Dermis microvascular lymphatic vessel endothelial cell (primary cell): ENCODE data around the gene MAMDC2. TPM values are rescaled to one million over a fixed set of nuclear protein-coding genes. Genes with fewer than 3 reads are reported as not detected.

Experiments used
- DNase-seq, 2 donors: peaks; one replicate each; pipeline versions ENCODE4 v3.0.0 to v3.0.0-alpha.2; 2010; ENCODE audit warnings: low read depth in 2 of 2
- total RNA-seq: library from RNA; depleted of rRNA; stranded (reverse); fragments of >200 nt; gene quantifications from 2 replicates; pipeline ENCODE4 v1.2.1, GENCODE V29; 2014

Gene MAMDC2
- total RNA-seq, 1 donor from 2014 or later = 3.1 TPM

GRCh38 chr9:70061776-70062175, 18.1 kb downstream of the MAMDC2 start:
- peak in 1 of 2 donors; percentile 46 for DNase-seq

GRCh38 chr9:70064496-70064895, 20.8 kb downstream of the MAMDC2 start:
- no peak for DNase-seq

GRCh38 chr9:70065572-70065971, 21.9 kb downstream of the MAMDC2 start:
- DNase-seq = no peak

GRCh38 chr9:70066418-70066817, 22.8 kb downstream of the MAMDC2 start:
- no peak for DNase-seq

- DNase-seq = no peak
Observed at GRCh38 chr9:70066874-70067273, 23.2 kb downstream of the MAMDC2 start.

GRCh38 chr9:70069704-70070103, 26.1 kb downstream of the MAMDC2 start:
- no peak for DNase-seq

GRCh38 chr9:70073193-70073592, 29.5 kb downstream of the MAMDC2 start:
- no peak for DNase-seq

- no peak for DNase-seq
Observed at GRCh38 chr9:70073756-70074155, 30.1 kb downstream of the MAMDC2 start.

GRCh38 chr9:70076678-70077077, 33.0 kb downstream of the MAMDC2 start:
- no peak for DNase-seq

GRCh38 chr9:70079417-70080037, 35.9 kb downstream of the MAMDC2 start:
- no peak for DNase-seq

GRCh38 chr9:70080481-70081119, 37.0 kb downstream of the MAMDC2 start:
- peak; percentile 16 to 66 for DNase-seq

- peak in 1 of 2 donors; percentile 17 for DNase-seq
Observed at GRCh38 chr9:70081120-70081495, 37.5 kb downstream of the MAMDC2 start.

GRCh38 chr9:70083429-70083828, 39.8 kb downstream of the MAMDC2 start:
- peak in 1 of 2 donors; percentile 5 for DNase-seq

- peak in 1 of 2 donors; percentile 45 for DNase-seq
Observed at GRCh38 chr9:70085241-70085640, 41.6 kb downstream of the MAMDC2 start.

GRCh38 chr9:70091103-70091502, 47.5 kb downstream of the MAMDC2 start:
- no peak for DNase-seq

- DNase-seq = no peak
Observed at GRCh38 chr9:70091572-70091971, 47.9 kb downstream of the MAMDC2 start.

- no peak for DNase-seq
Observed at GRCh38 chr9:70092190-70092589, 48.5 kb downstream of the MAMDC2 start.

- DNase-seq = no peak
Observed at GRCh38 chr9:70093095-70093494, 49.4 kb downstream of the MAMDC2 start.

- no peak for DNase-seq
Observed at GRCh38 chr9:70093944-70094343, 50.3 kb downstream of the MAMDC2 start.

- no peak for DNase-seq
Observed at GRCh38 chr9:70094747-70095146, 51.1 kb downstream of the MAMDC2 start.

GRCh38 chr9:70097187-70097586, 53.5 kb downstream of the MAMDC2 start:
- DNase-seq = no peak

- no peak for DNase-seq
Observed at GRCh38 chr9:70100362-70100761, 56.7 kb downstream of the MAMDC2 start.

- no peak for DNase-seq
Observed at GRCh38 chr9:70101265-70101664, 57.6 kb downstream of the MAMDC2 start.
